IMR-90 (cell line): ENCODE measurements around the gene PEX5.

ENCODE experiments used
- RCOR1 ChIP-seq: IDR thresholded peaks from 2 replicates; pipeline ENCODE4 v1.6.1; 2012; ENCODE audit warnings: mild to moderate bottlenecking, low read length, improper control_type of control experiment; ENCODE audit not compliant: insufficient replicate concordance
- TF ChIP-seq, protein P1 (sequence below): conservative IDR thresholded peaks from 2 replicates; pipeline ENCODE4 v1.5.1; 2012; ENCODE audit warnings: mild to moderate bottlenecking, low read depth, low read length, improper control_type of control experiment
- TF ChIP-seq, protein P2 (sequence below): fragments of 150-350 bp; IDR thresholded peaks from 2 replicates; pipeline ENCODE4 v1.6.1; 2017; ENCODE audit warnings: mild to moderate bottlenecking, antibody characterized with exemption, low read length, low read depth

DNA sequence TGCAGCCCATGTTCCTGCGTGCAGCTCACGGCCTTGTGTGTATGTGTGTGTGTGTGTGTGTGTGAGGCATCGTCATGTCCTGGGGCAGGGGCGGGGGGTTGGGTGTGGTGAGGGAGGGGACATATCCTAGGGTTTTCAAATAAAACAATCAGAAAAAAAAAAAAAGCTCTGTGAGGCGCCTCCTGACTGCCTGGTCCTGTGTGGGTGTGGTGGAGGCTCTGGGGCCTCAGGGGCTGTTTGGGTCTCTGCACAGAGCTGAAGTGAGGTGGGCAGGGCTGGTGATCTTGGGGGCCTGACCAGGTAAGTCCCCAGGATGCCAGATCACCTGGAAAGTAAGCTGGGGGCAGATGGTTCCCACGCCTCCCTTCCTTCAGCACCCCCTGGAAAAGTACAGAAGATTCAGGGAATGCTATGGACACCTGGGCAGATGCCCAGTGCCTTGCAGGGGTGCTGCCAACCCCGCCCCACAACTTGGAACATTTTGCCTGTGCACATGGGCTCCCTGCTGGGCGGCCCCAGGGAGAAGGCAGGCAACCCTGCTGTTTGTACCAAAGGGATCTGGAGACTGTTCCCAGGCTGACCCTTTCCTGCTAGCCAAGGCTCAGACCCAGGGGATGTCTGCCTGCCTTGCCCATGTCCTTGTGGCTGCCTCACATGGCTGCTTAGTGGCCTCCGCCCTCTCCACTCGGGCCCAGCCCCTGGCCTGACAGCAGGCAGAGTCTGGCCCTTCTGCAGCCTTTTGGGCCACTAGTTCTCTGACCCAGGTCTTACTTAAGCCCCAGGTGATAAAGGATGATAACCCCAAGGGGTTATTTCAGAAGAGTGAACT lies 30.5 kb upstream of the PEX5 start:
- no peak for TF ChIP-seq RCOR1
- TF ChIP-seq, protein P1, sequence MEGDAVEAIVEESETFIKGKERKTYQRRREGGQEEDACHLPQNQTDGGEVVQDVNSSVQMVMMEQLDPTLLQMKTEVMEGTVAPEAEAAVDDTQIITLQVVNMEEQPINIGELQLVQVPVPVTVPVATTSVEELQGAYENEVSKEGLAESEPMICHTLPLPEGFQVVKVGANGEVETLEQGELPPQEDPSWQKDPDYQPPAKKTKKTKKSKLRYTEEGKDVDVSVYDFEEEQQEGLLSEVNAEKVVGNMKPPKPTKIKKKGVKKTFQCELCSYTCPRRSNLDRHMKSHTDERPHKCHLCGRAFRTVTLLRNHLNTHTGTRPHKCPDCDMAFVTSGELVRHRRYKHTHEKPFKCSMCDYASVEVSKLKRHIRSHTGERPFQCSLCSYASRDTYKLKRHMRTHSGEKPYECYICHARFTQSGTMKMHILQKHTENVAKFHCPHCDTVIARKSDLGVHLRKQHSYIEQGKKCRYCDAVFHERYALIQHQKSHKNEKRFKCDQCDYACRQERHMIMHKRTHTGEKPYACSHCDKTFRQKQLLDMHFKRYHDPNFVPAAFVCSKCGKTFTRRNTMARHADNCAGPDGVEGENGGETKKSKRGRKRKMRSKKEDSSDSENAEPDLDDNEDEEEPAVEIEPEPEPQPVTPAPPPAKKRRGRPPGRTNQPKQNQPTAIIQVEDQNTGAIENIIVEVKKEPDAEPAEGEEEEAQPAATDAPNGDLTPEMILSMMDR, result no peak
- TF ChIP-seq, protein P2, sequence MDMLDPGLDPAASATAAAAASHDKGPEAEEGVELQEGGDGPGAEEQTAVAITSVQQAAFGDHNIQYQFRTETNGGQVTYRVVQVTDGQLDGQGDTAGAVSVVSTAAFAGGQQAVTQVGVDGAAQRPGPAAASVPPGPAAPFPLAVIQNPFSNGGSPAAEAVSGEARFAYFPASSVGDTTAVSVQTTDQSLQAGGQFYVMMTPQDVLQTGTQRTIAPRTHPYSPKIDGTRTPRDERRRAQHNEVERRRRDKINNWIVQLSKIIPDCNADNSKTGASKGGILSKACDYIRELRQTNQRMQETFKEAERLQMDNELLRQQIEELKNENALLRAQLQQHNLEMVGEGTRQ, result no peak
